HG03521 (cell line): ENCODE data around the gene THOC5.
"Not testable (repeated sequence)": the region's sequence is repeated elsewhere in the genome, so short reads cannot be mapped to it uniquely, and the experiment has no call there.

Experiments
- ATAC-seq: cut with Tn5 transposase; IDR thresholded peaks from one replicate; pipeline ENCODE4 v1.9.1; 2021; ENCODE audit warnings: mild to moderate bottlenecking, moderate library complexity; ENCODE audit not compliant: unreplicated experiment

Gene THOC5

GRCh38 chr22:29511126-29511862 is 42.3 kb downstream of the THOC5 start:
- ATAC-seq = no peak

DNA sequence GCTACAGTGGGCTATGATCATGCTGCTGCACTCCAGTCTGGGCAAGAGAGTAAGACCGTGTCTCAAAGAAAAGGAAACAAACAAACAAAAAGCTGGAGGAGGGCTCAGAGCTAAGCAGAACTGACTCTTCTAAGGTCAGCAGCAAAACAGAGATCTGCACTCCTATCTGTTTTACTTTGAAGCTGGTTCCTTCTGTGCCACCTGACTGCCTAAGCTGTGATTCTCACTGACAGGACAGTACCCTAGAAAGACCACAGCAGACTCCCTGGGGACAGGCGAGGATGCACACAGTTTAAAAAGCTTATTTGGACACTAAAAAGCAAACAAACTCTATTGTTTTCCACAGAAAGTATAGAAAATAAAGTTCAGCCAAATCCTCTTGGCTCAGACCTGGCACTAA is 43.0 kb downstream of the THOC5 start:
- ATAC-seq = no peak

DNA sequence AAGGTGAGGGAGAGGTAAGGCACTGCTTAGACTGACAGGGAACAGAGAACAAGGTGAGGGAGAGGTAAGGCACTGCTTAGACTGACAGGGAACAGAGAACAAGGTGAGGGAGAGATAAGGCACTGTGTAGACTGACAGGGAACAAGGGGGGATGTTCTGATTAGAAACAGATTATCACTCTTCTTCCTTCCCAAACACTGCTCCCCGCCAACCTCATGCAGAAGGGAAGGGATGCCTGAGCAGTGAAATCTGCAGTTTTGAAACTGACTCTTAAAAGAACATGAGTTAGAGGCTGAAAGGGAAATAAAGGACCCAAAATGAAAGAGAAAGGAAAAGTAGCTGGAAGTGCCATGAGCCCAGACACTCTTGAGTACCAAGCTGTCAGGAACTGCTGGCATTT is 43.7 kb downstream of the THOC5 start:
- ATAC-seq = no peak

GRCh38 chr22:29509298-29509697 is 44.3 kb downstream of the THOC5 start:
- no peak for ATAC-seq

GRCh38 chr22:29503811-29504372 is 49.7 kb downstream of the THOC5 start:
- no peak for ATAC-seq

DNA sequence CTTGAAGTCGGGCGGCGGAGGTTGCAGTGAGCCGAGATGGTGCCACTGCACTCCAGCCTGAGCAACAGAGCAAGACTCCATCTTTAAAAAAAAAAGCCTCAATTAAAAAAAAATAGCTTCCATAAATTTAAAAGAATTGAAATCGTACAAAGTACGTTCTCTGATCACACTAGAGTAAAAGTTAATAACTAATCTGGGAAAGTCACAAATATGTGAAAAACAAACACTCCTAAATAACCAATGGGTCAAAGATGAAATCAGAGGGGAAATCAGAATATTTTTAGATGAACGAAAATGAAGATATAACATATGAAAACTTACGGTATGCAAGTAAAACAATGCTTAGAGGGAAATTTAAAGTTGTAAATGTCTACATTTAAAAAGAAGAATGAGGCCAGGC is 53.7 kb downstream of the THOC5 start:
- ATAC-seq = no peak

DNA sequence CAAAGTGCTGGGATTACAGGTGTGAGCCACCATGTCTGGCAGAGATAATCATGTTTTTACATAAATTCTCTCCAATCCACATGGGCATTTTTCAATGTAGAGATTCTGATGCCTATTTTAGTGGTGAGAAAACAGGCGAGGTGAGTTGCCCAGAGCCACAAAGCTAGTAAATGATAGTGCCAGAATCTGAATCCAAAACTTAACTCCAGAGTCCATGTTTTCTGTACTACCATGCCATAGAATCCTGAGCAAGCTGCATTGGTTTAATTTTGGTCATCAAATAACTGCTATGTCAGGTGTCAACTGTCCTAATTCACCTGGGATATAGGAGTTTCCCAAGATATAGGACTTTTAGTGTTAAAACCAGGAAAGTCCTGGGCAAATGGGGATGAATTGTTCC is 59.9 kb downstream of the THOC5 start:
- ATAC-seq = no peak

- no peak for ATAC-seq
Measured at GRCh38 chr22:29491012-29491411, 62.5 kb downstream of the THOC5 start.

- ATAC-seq = not testable (repeated sequence)
Measured at GRCh38 chr22:29489127-29489780, 64.3 kb downstream of the THOC5 start.

DNA sequence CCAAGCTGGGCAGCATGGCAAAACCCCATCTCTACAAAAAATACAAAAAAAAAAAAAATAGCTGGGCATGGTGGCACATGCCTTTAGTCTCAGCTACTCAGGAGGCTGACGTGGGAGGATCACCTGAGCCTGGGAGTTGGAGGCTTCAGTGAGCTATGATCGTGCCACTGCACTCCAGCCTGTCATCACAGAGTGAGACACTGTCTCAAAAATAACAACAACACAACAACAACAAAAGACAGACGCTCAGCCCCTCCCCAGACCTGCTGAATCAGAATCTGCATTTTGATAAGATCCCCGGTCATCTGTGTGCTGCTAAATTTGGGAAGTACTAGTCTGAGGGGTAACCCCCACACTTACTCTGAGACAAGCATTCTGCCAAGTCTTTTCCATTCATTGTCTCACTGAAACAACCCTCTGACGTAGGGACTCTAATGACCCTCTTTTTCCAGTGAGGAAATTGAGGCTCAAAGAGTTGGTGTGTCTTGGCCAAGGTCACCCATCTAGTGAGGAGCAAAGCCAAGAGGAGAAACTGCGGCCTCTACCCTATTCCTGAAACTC is 66.1 kb downstream of the THOC5 start:
- no peak for ATAC-seq

DNA sequence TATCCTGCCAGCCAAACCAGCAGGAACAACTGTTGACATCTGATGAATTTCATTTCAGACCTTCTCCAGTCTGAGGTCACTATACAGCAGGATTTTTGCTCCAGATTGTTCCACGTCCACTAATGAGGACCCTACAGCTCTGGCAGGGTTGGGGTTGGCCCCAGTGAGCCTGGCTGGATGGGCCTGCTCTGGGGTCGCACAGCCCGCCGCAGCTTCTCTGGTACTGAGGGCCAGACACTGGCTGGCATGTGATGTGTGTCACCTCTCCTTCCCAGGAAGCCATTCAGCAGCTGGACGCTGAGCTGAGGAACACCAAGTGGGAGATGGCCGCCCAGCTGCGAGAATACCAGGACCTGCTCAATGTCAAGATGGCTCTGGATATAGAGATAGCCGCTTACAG is 68.1 kb downstream of the THOC5 start:
- ATAC-seq = no peak

- no peak for ATAC-seq
Measured at GRCh38 chr22:29484642-29485041, 68.9 kb downstream of the THOC5 start.

GRCh38 chr22:29483254-29483653 is 70.3 kb downstream of the THOC5 start:
- no peak for ATAC-seq

- no peak for ATAC-seq
Measured at GRCh38 chr22:29482726-29483125, 70.8 kb downstream of the THOC5 start.

- ATAC-seq = no peak
Measured at GRCh38 chr22:29482253-29482652, 71.3 kb downstream of the THOC5 start.

- no peak for ATAC-seq
Measured at GRCh38 chr22:29481265-29482000, 72.1 kb downstream of the THOC5 start.

DNA sequence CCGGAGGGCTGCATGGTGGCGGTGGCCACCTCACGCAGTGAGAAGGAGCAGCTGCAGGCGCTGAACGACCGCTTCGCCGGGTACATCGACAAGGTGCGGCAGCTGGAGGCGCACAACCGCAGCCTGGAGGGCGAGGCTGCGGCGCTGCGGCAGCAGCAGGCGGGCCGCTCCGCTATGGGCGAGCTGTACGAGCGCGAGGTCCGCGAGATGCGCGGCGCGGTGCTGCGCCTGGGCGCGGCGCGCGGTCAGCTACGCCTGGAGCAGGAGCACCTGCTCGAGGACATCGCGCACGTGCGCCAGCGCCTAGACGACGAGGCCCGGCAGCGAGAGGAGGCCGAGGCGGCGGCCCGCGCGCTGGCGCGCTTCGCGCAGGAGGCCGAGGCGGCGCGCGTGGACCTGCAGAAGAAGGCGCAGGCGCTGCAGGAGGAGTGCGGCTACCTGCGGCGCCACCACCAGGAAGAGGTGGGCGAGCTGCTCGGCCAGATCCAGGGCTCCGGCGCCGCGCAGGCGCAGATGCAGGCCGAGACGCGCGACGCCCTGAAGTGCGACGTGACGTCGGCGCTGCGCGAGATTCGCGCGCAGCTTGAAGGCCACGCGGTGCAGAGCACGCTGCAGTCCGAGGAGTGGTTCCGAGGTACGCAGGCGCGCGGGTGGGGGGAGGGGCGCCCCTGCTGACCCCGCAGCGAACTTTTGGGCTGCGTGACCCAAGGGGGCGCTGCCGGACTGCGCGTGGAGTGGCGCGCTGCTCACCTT is 72.9 kb downstream of the THOC5 start:
- ATAC-seq = no peak

- ATAC-seq = no peak
Measured at GRCh38 chr22:29480262-29480511, 73.4 kb downstream of the THOC5 start.

DNA sequence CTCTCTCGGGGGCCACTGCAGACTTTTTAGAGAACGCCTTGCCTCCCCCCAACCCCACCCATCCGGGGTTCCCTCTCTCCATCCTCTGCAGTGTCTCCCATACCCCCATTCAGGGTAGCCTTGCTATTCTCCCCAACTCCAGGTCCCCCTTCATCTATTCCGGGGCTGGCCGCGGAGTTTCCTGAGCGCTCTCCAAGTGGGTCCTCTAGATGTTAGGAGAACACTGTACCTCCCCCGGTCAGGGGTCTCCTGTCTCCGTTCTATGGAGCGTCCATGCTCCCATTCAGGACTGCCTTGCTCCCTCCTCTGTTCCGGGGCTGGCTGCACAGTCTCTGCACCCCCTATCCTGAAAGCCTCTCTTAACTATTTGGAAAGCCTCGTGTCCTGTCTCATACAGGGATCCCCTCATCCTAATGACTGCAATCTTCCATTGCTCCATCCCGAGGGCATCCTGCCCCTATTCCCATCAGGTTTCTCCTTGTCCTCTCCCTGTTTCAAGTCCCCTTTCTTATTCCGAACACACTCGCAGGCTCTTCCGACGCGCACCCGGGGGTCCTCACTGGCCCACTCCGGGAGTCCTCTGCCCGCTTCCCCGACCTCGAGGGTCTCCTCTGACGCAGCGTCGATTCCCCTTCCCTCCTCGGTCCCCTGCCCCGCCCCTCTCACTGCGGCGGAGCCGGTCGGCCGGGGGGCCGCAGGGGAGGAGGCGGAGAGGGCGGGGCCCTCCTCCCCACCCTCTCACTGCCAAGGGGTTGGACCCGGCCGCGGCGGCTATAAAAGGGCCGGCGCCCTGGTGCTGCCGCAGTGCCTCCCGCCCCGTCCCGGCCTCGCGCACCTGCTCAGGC is 73.9 kb downstream of the THOC5 start, which contains the start of gene NEFH:
TSS of gene NEFH (plus strand) at position 802 of the 845 bp plus-strand sequence. CDS start 45 bp downstream, outside the sequence.
- ATAC-seq = no peak
